WTC11 (cell line): Measurements from ENCODE around the gene MEAK7. TPM values are rescaled to one million over a fixed set of nuclear protein-coding genes. Genes with fewer than 3 reads are reported as not detected.

Source experiments
- ATAC-seq: fragments of 200-7000 bp; cut with Tn5 transposase; 2 replicates; pipeline ENCODE4 v1.10.0; 2021; ENCODE audit warnings: mild to moderate bottlenecking, moderate library complexity
- CTCF ChIA-PET: fragments of 300-600 bp; sonication (Branson Sonifier 250); formaldehyde crosslinking; loops from one replicate; lab custom pipeline; 2021; ENCODE audit warnings: antibody characterized with exemption; lab: Charles Lee
- POLR2A ChIA-PET: fragments of 350-600 bp; sonication (Branson Sonifier 250); formaldehyde crosslinking; loops from one replicate; lab custom pipeline; 2021; ENCODE audit warnings: antibody characterized with exemption; lab: Charles Lee
- DNase-seq: peaks from one replicate; pipeline ENCODE4 v3.0.0; 2021; ENCODE audit warnings: low spot score
- H3K27ac Mint-ChIP-seq: 2 replicates; pipeline ENCODE4 v1.8.0; 2021; ENCODE audit warnings: mixed read lengths
- H3K27me3 Mint-ChIP-seq: 2 replicates; pipeline ENCODE4 v1.8.0; 2021; ENCODE audit warnings: low read depth, mild to moderate bottlenecking, moderate library complexity, mixed read lengths
- H3K36me3 Mint-ChIP-seq: 2 replicates; pipeline ENCODE4 v1.8.0; 2021; ENCODE audit warnings: mixed read lengths
- H3K4me1 Mint-ChIP-seq: 2 replicates; pipeline ENCODE4 v1.8.0; 2022; ENCODE audit warnings: mixed read lengths
- H3K4me3 Mint-ChIP-seq: 2 replicates; pipeline ENCODE4 v1.8.0; 2021; ENCODE audit warnings: mild to moderate bottlenecking, moderate library complexity, mixed read lengths
- H3K9me3 Mint-ChIP-seq: 2 replicates; pipeline ENCODE4 v1.8.0; 2021; ENCODE audit warnings: mixed read lengths
- ATF2 ChIP-seq: sonication (generic); formaldehyde crosslinking; IDR thresholded peaks from 2 replicates; pipeline ENCODE4 v1.8.1; 2022; ENCODE audit warnings: low read depth, missing genetic modification reagents, borderline replicate concordance
- CBFB ChIP-seq: sonication (generic); formaldehyde crosslinking; IDR thresholded peaks from 2 replicates; pipeline ENCODE4 v1.8.1; 2022; ENCODE audit warnings: mild to moderate bottlenecking, low read depth, missing genetic modification reagents
- CREB1 ChIP-seq: sonication (generic); formaldehyde crosslinking; IDR thresholded peaks from 2 replicates; pipeline ENCODE4 v1.8.0; 2023; ENCODE audit warnings: mild to moderate bottlenecking, missing genetic modification reagents
- ESRRA ChIP-seq: sonication (generic); formaldehyde crosslinking; IDR thresholded peaks from 2 replicates; pipeline ENCODE4 v1.8.1; 2022; ENCODE audit warnings: mild to moderate bottlenecking, missing genetic modification reagents, borderline replicate concordance
- FOXK1 ChIP-seq: sonication (generic); formaldehyde crosslinking; IDR thresholded peaks from 2 replicates; pipeline ENCODE4 v1.8.0; 2022; ENCODE audit warnings: mild to moderate bottlenecking, moderate library complexity, missing genetic modification reagents
- NR1H2 ChIP-seq: sonication (generic); formaldehyde crosslinking; IDR thresholded peaks from 2 replicates; pipeline ENCODE4 v1.9.0; 2021; ENCODE audit warnings: mild to moderate bottlenecking, moderate library complexity, missing genetic modification reagents
- NR3C1 ChIP-seq: sonication (generic); formaldehyde crosslinking; conservative IDR thresholded peaks from 2 replicates; pipeline ENCODE4 v1.8.1; 2023; ENCODE audit warnings: low read depth, mild to moderate bottlenecking, missing genetic modification reagents
- RELA ChIP-seq: sonication (generic); formaldehyde crosslinking; IDR thresholded peaks from 2 replicates; pipeline ENCODE4 v1.8.1; 2022; ENCODE audit warnings: missing genetic modification reagents, mild to moderate bottlenecking, borderline replicate concordance
- RORB ChIP-seq: fragments of 250-450 bp; sonication (Bioruptor Pico); IDR thresholded peaks from 2 replicates; pipeline ENCODE4 v1.9.0; 2021; ENCODE audit warnings: mild to moderate bottlenecking
- SMAD3 ChIP-seq: sonication (generic); formaldehyde crosslinking; IDR thresholded peaks from 2 replicates; pipeline ENCODE4 v1.8.0; 2022; ENCODE audit warnings: missing genetic modification reagents, mild to moderate bottlenecking, borderline replicate concordance
- TEAD1 ChIP-seq: sonication (generic); formaldehyde crosslinking; IDR thresholded peaks from 2 replicates; pipeline ENCODE4 v1.8.0; 2022; ENCODE audit warnings: mild to moderate bottlenecking, missing genetic modification reagents
- TP53 ChIP-seq: sonication (generic); formaldehyde crosslinking; IDR thresholded peaks from 2 replicates; pipeline ENCODE4 v1.8.1; 2023; ENCODE audit warnings: mild to moderate bottlenecking, missing genetic modification reagents
- total RNA-seq: library from RNA; stranded (reverse); gene quantifications from 3 replicates; pipeline ENCODE4 v1.2.3, GENCODE V29; 2021
- TF ChIP-seq, protein P1 (sequence below): sonication (generic); formaldehyde crosslinking; IDR thresholded peaks from 2 replicates; pipeline ENCODE4 v1.8.0; 2023; ENCODE audit warnings: missing genetic modification reagents
- TF ChIP-seq, protein P2 (sequence below): sonication (generic); formaldehyde crosslinking; IDR thresholded peaks from 2 replicates; pipeline ENCODE4 v1.8.1; 2022; ENCODE audit warnings: mild to moderate bottlenecking, moderate library complexity, missing genetic modification reagents
- TF ChIP-seq, protein P3 (sequence below): sonication (generic); formaldehyde crosslinking; IDR thresholded peaks from 2 replicates; pipeline ENCODE4 v1.8.0; 2023; ENCODE audit warnings: mild to moderate bottlenecking, missing genetic modification reagents
- TF ChIP-seq, protein P4 (sequence below): fragments of 250-450 bp; sonication (Bioruptor Pico); IDR thresholded peaks from 2 replicates; pipeline ENCODE4 v1.9.0; 2021; ENCODE audit warnings: mild to moderate bottlenecking
- TF ChIP-seq, protein P5 (sequence below): sonication (generic); formaldehyde crosslinking; IDR thresholded peaks from 2 replicates; pipeline ENCODE4 v1.8.0; 2022; ENCODE audit warnings: mild to moderate bottlenecking, missing genetic modification reagents
- TF ChIP-seq, protein P6 (sequence below): sonication (generic); formaldehyde crosslinking; IDR thresholded peaks from 2 replicates; pipeline ENCODE4 v1.8.1; 2023; ENCODE audit warnings: mild to moderate bottlenecking, missing genetic modification reagents
- TF ChIP-seq, protein P7 (sequence below): sonication (generic); formaldehyde crosslinking; IDR thresholded peaks from 2 replicates; pipeline ENCODE4 v1.8.0; 2022; ENCODE audit warnings: mild to moderate bottlenecking, missing genetic modification reagents

The MEAK7 gene
- total RNA-seq, 1 experiment from 2014 or later, result 14.4 TPM

DNA sequence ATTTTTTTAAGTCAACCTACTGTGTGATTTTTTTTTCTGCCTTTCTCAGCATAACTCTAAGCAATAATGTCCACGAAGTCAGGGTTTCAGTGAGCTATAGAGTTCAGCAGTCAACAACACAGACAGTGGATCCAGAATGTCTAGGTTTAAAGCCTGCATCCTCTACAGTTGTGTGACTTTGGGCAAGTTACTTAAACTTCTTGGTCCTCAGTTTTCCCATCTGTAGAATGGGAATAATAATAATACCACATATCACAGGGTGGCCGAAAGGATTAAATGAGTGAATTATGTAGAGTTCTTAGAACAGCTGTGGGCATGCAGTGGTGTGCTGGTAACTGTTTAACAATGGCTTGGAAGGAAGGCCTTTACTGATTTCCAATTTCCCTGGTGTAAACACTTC lies 38.8 kb upstream of the MEAK7 start (continued):
- TF ChIP-seq, protein P1, sequence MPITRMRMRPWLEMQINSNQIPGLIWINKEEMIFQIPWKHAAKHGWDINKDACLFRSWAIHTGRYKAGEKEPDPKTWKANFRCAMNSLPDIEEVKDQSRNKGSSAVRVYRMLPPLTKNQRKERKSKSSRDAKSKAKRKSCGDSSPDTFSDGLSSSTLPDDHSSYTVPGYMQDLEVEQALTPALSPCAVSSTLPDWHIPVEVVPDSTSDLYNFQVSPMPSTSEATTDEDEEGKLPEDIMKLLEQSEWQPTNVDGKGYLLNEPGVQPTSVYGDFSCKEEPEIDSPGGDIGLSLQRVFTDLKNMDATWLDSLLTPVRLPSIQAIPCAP (CRISPR knock-in tag), result no peak
- TF ChIP-seq, all 79 proteins: peak for 0

DNA sequence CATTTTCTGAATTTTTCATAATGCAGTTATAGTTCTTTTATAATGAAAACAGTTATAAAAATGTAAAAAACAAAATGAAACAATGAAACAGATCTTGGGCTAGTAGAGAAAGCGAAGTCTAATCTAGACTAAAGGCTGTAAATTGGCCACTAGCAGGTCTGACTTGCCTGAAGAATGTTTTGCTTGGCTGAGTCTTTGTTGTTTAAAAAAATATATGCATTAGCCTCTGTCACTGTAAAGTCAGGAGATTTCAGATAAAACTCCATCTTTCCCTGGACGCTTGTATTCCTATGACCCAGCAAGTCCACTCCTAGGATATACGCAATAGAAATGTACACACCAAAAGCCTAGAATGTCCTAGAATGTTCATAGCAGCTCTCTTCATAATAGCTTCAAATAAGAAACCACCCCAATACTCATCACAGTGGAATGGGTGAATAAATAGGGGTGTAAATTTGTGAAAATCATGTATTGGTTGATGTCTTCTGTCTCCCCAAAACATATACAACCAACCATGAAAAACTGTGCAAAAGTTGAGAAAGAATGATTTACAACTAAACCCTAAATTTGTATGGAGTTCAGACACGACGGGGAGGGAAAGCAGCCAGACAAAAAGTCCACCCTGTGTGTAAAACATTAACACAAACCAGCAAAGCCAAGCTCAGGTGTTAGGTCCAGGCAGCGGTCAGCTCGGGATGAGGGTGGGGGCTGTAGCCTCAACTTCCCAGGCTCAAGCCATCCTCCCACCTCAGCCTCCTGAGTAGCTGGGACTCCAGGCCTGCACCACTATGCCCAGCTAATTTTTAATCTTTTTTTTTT lies 37.7 kb upstream of the MEAK7 start:
- CTCF ChIA-PET, result interaction anchor here (1.2 kb wide), 1 partner anchor 36 kb away, joined by 3 read pairs; no protein-coding TSS in a partner anchor
- H3K4me1 Mint-ChIP-seq, result peaks cover 14% of the 10 kb centered on the region
- H3K27me3 Mint-ChIP-seq, result no peaks in the 10 kb centered on the region
- no peaks in the 10 kb centered on the region for H3K36me3 Mint-ChIP-seq
- no peak overlapping the region for H3K27ac Mint-ChIP-seq
- ATAC-seq, result no peak
- TF ChIP-seq RORB (CRISPR knock-in tag), result no peak
- TF ChIP-seq CBFB (CRISPR knock-in tag), result no peak
- no peak for TF ChIP-seq ATF2 (CRISPR knock-in tag)
- TF ChIP-seq, protein P2, sequence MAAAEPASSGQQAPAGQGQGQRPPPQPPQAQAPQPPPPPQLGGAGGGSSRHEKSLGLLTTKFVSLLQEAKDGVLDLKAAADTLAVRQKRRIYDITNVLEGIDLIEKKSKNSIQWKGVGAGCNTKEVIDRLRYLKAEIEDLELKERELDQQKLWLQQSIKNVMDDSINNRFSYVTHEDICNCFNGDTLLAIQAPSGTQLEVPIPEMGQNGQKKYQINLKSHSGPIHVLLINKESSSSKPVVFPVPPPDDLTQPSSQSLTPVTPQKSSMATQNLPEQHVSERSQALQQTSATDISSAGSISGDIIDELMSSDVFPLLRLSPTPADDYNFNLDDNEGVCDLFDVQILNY (CRISPR knock-in tag), result no peak
- TF ChIP-seq ESRRA (CRISPR knock-in tag), result no peak
- TF ChIP-seq, protein P3, sequence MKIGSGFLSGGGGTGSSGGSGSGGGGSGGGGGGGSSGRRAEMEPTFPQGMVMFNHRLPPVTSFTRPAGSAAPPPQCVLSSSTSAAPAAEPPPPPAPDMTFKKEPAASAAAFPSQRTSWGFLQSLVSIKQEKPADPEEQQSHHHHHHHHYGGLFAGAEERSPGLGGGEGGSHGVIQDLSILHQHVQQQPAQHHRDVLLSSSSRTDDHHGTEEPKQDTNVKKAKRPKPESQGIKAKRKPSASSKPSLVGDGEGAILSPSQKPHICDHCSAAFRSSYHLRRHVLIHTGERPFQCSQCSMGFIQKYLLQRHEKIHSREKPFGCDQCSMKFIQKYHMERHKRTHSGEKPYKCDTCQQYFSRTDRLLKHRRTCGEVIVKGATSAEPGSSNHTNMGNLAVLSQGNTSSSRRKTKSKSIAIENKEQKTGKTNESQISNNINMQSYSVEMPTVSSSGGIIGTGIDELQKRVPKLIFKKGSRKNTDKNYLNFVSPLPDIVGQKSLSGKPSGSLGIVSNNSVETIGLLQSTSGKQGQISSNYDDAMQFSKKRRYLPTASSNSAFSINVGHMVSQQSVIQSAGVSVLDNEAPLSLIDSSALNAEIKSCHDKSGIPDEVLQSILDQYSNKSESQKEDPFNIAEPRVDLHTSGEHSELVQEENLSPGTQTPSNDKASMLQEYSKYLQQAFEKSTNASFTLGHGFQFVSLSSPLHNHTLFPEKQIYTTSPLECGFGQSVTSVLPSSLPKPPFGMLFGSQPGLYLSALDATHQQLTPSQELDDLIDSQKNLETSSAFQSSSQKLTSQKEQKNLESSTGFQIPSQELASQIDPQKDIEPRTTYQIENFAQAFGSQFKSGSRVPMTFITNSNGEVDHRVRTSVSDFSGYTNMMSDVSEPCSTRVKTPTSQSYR (CRISPR knock-in tag), result no peak
- TF ChIP-seq SMAD3, result no peak
- TF ChIP-seq NR1H2 (CRISPR knock-in tag), result no peak
- no peak for TF ChIP-seq TEAD1
- TF ChIP-seq RELA (CRISPR knock-in tag), result no peak
- TF ChIP-seq, protein P4, sequence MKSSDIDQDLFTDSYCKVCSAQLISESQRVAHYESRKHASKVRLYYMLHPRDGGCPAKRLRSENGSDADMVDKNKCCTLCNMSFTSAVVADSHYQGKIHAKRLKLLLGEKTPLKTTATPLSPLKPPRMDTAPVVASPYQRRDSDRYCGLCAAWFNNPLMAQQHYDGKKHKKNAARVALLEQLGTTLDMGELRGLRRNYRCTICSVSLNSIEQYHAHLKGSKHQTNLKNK (CRISPR knock-in tag), result no peak
- no peak for TF ChIP-seq TP53 (CRISPR knock-in tag)
- TF ChIP-seq, protein P5, sequence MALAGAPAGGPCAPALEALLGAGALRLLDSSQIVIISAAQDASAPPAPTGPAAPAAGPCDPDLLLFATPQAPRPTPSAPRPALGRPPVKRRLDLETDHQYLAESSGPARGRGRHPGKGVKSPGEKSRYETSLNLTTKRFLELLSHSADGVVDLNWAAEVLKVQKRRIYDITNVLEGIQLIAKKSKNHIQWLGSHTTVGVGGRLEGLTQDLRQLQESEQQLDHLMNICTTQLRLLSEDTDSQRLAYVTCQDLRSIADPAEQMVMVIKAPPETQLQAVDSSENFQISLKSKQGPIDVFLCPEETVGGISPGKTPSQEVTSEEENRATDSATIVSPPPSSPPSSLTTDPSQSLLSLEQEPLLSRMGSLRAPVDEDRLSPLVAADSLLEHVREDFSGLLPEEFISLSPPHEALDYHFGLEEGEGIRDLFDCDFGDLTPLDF, result no peak
- no peak for TF ChIP-seq NR3C1 (CRISPR knock-in tag)
- TF ChIP-seq, protein P6, sequence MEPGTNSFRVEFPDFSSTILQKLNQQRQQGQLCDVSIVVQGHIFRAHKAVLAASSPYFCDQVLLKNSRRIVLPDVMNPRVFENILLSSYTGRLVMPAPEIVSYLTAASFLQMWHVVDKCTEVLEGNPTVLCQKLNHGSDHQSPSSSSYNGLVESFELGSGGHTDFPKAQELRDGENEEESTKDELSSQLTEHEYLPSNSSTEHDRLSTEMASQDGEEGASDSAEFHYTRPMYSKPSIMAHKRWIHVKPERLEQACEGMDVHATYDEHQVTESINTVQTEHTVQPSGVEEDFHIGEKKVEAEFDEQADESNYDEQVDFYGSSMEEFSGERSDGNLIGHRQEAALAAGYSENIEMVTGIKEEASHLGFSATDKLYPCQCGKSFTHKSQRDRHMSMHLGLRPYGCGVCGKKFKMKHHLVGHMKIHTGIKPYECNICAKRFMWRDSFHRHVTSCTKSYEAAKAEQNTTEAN (CRISPR knock-in tag), result no peak
- no peak for TF ChIP-seq FOXK1 (CRISPR knock-in tag)
- no peak for TF ChIP-seq CREB1 (CRISPR knock-in tag)
- TF ChIP-seq, protein P7, sequence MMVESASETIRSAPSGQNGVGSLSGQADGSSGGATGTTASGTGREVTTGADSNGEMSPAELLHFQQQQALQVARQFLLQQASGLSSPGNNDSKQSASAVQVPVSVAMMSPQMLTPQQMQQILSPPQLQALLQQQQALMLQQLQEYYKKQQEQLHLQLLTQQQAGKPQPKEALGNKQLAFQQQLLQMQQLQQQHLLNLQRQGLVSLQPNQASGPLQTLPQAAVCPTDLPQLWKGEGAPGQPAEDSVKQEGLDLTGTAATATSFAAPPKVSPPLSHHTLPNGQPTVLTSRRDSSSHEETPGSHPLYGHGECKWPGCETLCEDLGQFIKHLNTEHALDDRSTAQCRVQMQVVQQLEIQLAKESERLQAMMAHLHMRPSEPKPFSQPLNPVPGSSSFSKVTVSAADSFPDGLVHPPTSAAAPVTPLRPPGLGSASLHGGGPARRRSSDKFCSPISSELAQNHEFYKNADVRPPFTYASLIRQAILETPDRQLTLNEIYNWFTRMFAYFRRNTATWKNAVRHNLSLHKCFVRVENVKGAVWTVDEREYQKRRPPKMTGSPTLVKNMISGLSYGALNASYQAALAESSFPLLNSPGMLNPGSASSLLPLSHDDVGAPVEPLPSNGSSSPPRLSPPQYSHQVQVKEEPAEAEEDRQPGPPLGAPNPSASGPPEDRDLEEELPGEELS (CRISPR knock-in tag), result no peak
- TF ChIP-seq, all 79 proteins: peak for 0
- POLR2A ChIA-PET, result interaction anchor here (1.3 kb wide), 1 partner anchor 14 kb away, joined by 3 read pairs; no protein-coding TSS in a partner anchor
- Mint-ChIP-seq H3K4me3 (no peak overlapping the region), H3K9me3 (no peaks in the 10 kb centered on the region)
- no peak for DNase-seq
